ENCODE results near the gene XPA.

Gene XPA

GRCh38 chr9:97723819-97724218 lies 26.7 kb upstream of the XPA start:
- Histone ChIP-seq H3K27me3 (ENCODE audit: insufficient read depth, low read length) (peaks cover 42% of the 10 kb centered on the region), H2AFZ (ENCODE audit: low read length, unreplicated experiment) (no peak overlapping the region), H3K4me1 (ENCODE audit: control insufficient read depth, insufficient read depth, low read length, unreplicated experiment) (no peaks in the 10 kb centered on the region), H3K79me2 (ENCODE audit: control insufficient read depth, insufficient read depth, low read length, unreplicated experiment) (no peaks in the 10 kb centered on the region), H3K36me3 (ENCODE audit: insufficient read depth, low read length) (no peaks in the 10 kb centered on the region), H3K4me3 (ENCODE audit: low read depth, low read length) (no peak overlapping the region), H3K27ac (ENCODE audit: low read depth, low read length) (no peak overlapping the region)

DNA sequence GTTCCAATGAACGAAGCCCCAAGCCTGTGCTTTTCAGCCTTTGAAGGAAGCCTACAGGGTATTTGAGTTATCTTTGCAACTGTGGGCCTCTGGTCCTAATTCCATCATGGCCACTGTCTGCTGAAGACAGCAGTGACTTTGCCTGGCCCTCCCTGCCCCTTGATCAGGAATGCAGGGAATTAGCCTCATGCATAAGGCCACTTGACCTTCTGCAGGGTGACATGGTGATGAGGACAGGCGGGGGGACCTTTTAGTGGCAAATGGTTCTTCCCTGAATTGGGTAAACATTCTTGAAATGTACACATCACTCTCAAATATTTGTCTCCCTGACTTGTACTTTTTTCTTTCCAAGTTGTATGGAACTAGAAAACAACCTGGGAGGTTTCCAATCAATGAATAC lies 25.2 kb upstream of the XPA start:
- Histone ChIP-seq H3K4me1 (ENCODE audit: control insufficient read depth, insufficient read depth, low read length, unreplicated experiment) (no peaks in the 10 kb centered on the region), H3K27me3 (ENCODE audit: insufficient read depth, low read length) (peaks cover 29% of the 10 kb centered on the region), H3K79me2 (ENCODE audit: control insufficient read depth, insufficient read depth, low read length, unreplicated experiment) (no peaks in the 10 kb centered on the region), H2AFZ (ENCODE audit: low read length, unreplicated experiment) (no peak overlapping the region), H3K27ac (ENCODE audit: low read depth, low read length) (no peak overlapping the region), H3K4me3 (ENCODE audit: low read depth, low read length) (no peak overlapping the region), H3K36me3 (ENCODE audit: insufficient read depth, low read length) (no peaks in the 10 kb centered on the region)

GRCh38 chr9:97721396-97721795 lies 24.3 kb upstream of the XPA start:
- Histone ChIP-seq H3K4me3 (ENCODE audit: low read depth, low read length) (no peak overlapping the region), H3K27ac (ENCODE audit: low read depth, low read length) (no peak overlapping the region), H3K27me3 (ENCODE audit: insufficient read depth, low read length) (peaks cover 28% of the 10 kb centered on the region), H3K79me2 (ENCODE audit: control insufficient read depth, insufficient read depth, low read length, unreplicated experiment) (no peaks in the 10 kb centered on the region), H3K4me1 (ENCODE audit: control insufficient read depth, insufficient read depth, low read length, unreplicated experiment) (no peaks in the 10 kb centered on the region), H2AFZ (ENCODE audit: low read length, unreplicated experiment) (no peak overlapping the region), H3K36me3 (ENCODE audit: insufficient read depth, low read length) (no peaks in the 10 kb centered on the region)

GRCh38 chr9:97717866-97718265 lies 20.7 kb upstream of the XPA start:
- no peak overlapping the region for H3K4me3 ChIP-seq (ENCODE audit: low read depth, low read length)
- peaks cover 9% of the 10 kb centered on the region for H3K27me3 ChIP-seq (ENCODE audit: insufficient read depth, low read length)
- H3K4me1 ChIP-seq (ENCODE audit: control insufficient read depth, insufficient read depth, low read length, unreplicated experiment) = peaks cover 12% of the 10 kb centered on the region
- no peak overlapping the region for H2AFZ ChIP-seq (ENCODE audit: low read length, unreplicated experiment)
- H3K36me3 ChIP-seq (ENCODE audit: insufficient read depth, low read length) = no peaks in the 10 kb centered on the region
- H3K79me2 ChIP-seq (ENCODE audit: control insufficient read depth, insufficient read depth, low read length, unreplicated experiment) = no peaks in the 10 kb centered on the region
- no peak overlapping the region for H3K27ac ChIP-seq (ENCODE audit: low read depth, low read length)

- H3K27ac ChIP-seq (ENCODE audit: low read depth, low read length) = no peak overlapping the region; the same call in 1 of the 2 replicates
- no peak overlapping the region for H3K4me3 ChIP-seq (ENCODE audit: low read depth, low read length)
These were observed 17.3 kb upstream of the XPA start for GRCh38 chr9:97714435-97714834.

DNA sequence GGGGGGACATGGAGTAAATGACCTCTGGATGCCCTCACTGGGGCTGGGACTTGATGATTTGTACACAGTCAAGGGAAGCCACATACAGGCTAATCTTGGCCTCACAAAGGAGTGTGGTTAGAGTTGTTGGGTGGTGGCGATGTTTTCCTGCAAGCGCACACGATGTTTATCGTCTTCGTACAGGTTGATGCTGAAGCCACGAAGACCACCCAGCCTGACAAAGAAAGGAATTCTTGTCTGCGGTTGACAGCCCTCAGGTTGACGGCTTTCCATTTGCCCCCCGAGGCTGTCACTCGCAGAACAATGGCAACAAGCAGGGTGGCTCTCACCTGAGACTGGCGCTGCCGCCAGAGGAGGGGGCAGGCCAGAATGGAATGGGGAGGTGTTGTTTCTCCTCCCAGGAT lies 14.1 kb upstream of the XPA start:
- no peak overlapping the region for H3K4me3 ChIP-seq (ENCODE audit: low read depth, low read length)
- H2AFZ ChIP-seq (ENCODE audit: low read length, unreplicated experiment) = no peak overlapping the region
- H3K27me3 ChIP-seq (ENCODE audit: insufficient read depth, low read length) = no peaks in the 10 kb centered on the region; the same call in 1 of the 2 replicates
- H3K36me3 ChIP-seq (ENCODE audit: insufficient read depth, low read length) = no peaks in the 10 kb centered on the region
- no peak overlapping the region for H3K27ac ChIP-seq (ENCODE audit: low read depth, low read length)
- no peaks in the 10 kb centered on the region for H3K79me2 ChIP-seq (ENCODE audit: control insufficient read depth, insufficient read depth, low read length, unreplicated experiment)
- peaks cover 12% of the 10 kb centered on the region for H3K4me1 ChIP-seq (ENCODE audit: control insufficient read depth, insufficient read depth, low read length, unreplicated experiment)

More at GRCh38 chr9:97714435-97714834, 17.3 kb upstream of the XPA start:
- H3K79me2 ChIP-seq (ENCODE audit: control insufficient read depth, insufficient read depth, low read length, unreplicated experiment) = no peaks in the 10 kb centered on the region
- peaks cover 12% of the 10 kb centered on the region for H3K4me1 ChIP-seq (ENCODE audit: control insufficient read depth, insufficient read depth, low read length, unreplicated experiment)
- H3K36me3 ChIP-seq (ENCODE audit: insufficient read depth, low read length) = no peaks in the 10 kb centered on the region
- H3K27me3 ChIP-seq (ENCODE audit: insufficient read depth, low read length) = peaks cover 4% of the 10 kb centered on the region; the same call in 1 of the 2 replicates
- no peak overlapping the region for H2AFZ ChIP-seq (ENCODE audit: low read length, unreplicated experiment)

DNA sequence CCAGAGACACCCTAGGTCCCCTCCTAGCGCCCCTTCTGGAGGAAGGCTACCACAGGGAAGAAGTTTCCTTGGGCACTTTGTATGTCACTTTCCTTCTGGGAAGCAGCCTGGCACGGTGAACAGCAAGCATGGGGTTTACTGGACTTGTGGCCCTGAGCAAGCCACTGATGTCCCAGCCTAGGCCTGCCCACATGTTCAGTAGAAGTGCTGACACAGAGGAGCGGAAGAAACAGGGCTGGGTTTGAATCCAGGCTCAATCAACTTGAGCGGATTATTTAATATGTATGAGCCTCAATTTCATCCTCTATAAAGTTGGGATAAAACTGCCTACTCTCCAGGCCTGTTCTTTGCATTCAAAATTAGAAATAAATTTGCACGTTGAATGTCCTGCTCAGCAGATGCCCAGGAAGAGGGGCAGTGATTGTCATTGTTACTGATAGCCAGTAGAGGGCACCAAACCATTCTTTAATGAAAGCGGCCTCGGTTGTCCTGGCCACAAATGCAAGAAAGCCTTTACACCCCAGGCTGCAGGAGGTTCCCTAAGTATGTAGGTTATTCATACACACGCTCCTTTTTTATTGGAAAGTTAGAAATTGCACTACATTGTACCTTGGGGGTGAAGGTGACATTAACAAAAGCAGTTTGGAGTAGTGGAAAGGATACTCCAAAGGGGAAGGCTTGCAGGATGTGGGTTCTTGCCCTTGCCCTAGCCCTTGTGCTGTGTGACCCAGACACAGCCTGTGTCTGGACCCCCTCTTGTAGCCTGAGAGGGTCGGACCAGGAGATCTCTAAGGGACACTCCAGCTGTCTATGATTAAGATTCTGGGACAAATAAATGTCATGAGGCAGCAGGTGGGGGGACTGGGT lies 13.4 kb upstream of the XPA start:
- H3K4me1 ChIP-seq (ENCODE audit: control insufficient read depth, insufficient read depth, low read length, unreplicated experiment) = peaks cover 12% of the 10 kb centered on the region
- no peak overlapping the region for H2AFZ ChIP-seq (ENCODE audit: low read length, unreplicated experiment)
- no peaks in the 10 kb centered on the region for H3K36me3 ChIP-seq (ENCODE audit: insufficient read depth, low read length)
- no peaks in the 10 kb centered on the region; the same call in 1 of the 2 replicates for H3K27me3 ChIP-seq (ENCODE audit: insufficient read depth, low read length)
- no peaks in the 10 kb centered on the region for H3K79me2 ChIP-seq (ENCODE audit: control insufficient read depth, insufficient read depth, low read length, unreplicated experiment)
- no peak overlapping the region for H3K27ac ChIP-seq (ENCODE audit: low read depth, low read length)
- no peak overlapping the region for H3K4me3 ChIP-seq (ENCODE audit: low read depth, low read length)

- no peaks in the 10 kb centered on the region; the same call in 1 of the 2 replicates for H3K27me3 ChIP-seq (ENCODE audit: insufficient read depth, low read length)
- no peak overlapping the region for H2AFZ ChIP-seq (ENCODE audit: low read length, unreplicated experiment)
- no peaks in the 10 kb centered on the region for H3K36me3 ChIP-seq (ENCODE audit: insufficient read depth, low read length)
- H3K79me2 ChIP-seq (ENCODE audit: control insufficient read depth, insufficient read depth, low read length, unreplicated experiment) = no peaks in the 10 kb centered on the region
- no peak overlapping the region for H3K27ac ChIP-seq (ENCODE audit: low read depth, low read length)
- H3K4me3 ChIP-seq (ENCODE audit: low read depth, low read length) = no peak overlapping the region
- H3K4me1 ChIP-seq (ENCODE audit: control insufficient read depth, insufficient read depth, low read length, unreplicated experiment) = peaks cover 19% of the 10 kb centered on the region
These were observed 9.1 kb upstream of the XPA start for GRCh38 chr9:97706246-97706645.

DNA sequence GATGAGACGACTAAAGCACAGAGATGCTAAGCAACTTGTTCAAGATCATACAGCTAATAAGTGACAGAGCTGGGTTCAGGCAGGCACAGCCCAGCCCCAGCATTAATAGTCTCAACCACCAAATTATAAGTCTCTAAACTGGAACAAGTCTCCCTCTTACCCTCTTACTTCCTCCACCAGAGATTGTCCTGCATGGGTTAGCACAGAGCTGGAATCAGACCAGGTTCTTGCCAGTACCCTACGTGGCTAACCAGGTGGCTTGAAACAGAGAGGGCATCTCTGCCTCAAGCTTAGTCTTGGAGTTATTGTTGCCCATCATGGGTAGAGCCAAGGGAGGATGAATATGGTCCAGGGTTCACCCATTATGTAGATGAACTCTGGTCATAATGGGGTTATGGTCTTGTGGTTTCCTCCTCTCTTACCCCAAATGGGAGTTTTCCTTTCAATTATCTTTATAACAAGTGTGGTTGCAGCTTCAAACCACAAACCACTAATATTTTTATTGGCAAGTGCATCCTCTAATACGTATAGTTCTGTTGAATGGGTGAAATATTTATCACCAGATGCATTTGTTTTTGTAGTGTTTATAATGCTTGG lies 8.3 kb upstream of the XPA start:
- no peak overlapping the region for H2AFZ ChIP-seq (ENCODE audit: low read length, unreplicated experiment)
- no peaks in the 10 kb centered on the region for H3K36me3 ChIP-seq (ENCODE audit: insufficient read depth, low read length)
- H3K79me2 ChIP-seq (ENCODE audit: control insufficient read depth, insufficient read depth, low read length, unreplicated experiment) = no peaks in the 10 kb centered on the region
- H3K27me3 ChIP-seq (ENCODE audit: insufficient read depth, low read length) = no peaks in the 10 kb centered on the region; the same call in 1 of the 2 replicates
- H3K4me1 ChIP-seq (ENCODE audit: control insufficient read depth, insufficient read depth, low read length, unreplicated experiment) = peaks cover 19% of the 10 kb centered on the region
- no peak overlapping the region for H3K4me3 ChIP-seq (ENCODE audit: low read depth, low read length)
- no peak overlapping the region for H3K27ac ChIP-seq (ENCODE audit: low read depth, low read length)

DNA sequence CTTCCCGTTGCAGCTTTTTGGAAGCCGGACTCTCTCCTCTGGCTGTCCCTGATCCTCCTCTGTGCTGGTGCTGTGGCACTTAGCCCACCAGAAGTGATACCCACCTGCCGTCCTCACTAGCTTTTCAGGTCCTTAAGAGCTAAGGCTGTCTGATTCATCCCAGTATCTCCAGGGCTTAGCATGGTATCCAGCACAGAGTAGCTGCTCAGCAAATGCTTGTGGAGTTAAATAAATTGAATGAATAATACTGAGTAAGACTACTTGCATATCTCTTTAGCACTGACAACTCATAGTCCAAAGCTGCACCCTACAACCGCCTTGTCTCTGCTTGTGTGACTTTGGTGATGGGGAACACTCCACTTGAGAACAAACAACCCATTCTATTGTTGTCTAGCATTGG lies 7.7 kb upstream of the XPA start:
- H2AFZ ChIP-seq (ENCODE audit: low read length, unreplicated experiment) = no peak overlapping the region
- H3K36me3 ChIP-seq (ENCODE audit: insufficient read depth, low read length) = no peaks in the 10 kb centered on the region
- H3K4me3 ChIP-seq (ENCODE audit: low read depth, low read length) = no peak overlapping the region
- H3K27me3 ChIP-seq (ENCODE audit: insufficient read depth, low read length) = no peaks in the 10 kb centered on the region; the same call in 1 of the 2 replicates
- peaks cover 19% of the 10 kb centered on the region for H3K4me1 ChIP-seq (ENCODE audit: control insufficient read depth, insufficient read depth, low read length, unreplicated experiment)
- peak overlapping the region; percentile 94; the same call in 1 of the 2 replicates for H3K27ac ChIP-seq (ENCODE audit: low read depth, low read length)
- H3K79me2 ChIP-seq (ENCODE audit: control insufficient read depth, insufficient read depth, low read length, unreplicated experiment) = no peaks in the 10 kb centered on the region

- H3K36me3 ChIP-seq (ENCODE audit: insufficient read depth, low read length) = no peaks in the 10 kb centered on the region
- H3K4me3 ChIP-seq (ENCODE audit: low read depth, low read length) = peak overlapping the region; percentile 64; the same call in 1 of the 2 replicates
- no peaks in the 10 kb centered on the region; the same call in 1 of the 2 replicates for H3K27me3 ChIP-seq (ENCODE audit: insufficient read depth, low read length)
- no peak overlapping the region for H2AFZ ChIP-seq (ENCODE audit: low read length, unreplicated experiment)
- H3K4me1 ChIP-seq (ENCODE audit: control insufficient read depth, insufficient read depth, low read length, unreplicated experiment) = peaks cover 19% of the 10 kb centered on the region
- peak overlapping the region; percentile 94 for H3K27ac ChIP-seq (ENCODE audit: low read depth, low read length)
- H3K79me2 ChIP-seq (ENCODE audit: control insufficient read depth, insufficient read depth, low read length, unreplicated experiment) = no peaks in the 10 kb centered on the region
These were observed 7.2 kb upstream of the XPA start for GRCh38 chr9:97704345-97704677.
